Measurements from ENCODE around the gene AP1G2. TPM values are rescaled to one million over a fixed set of nuclear protein-coding genes. Genes with fewer than 3 reads are reported as not detected.
A peak's percentile ranks its signal among the peaks of the same experiment; 100 is the strongest.
"Not testable (repeated sequence)": the region's sequence is repeated elsewhere in the genome, so short reads cannot be mapped to it uniquely, and the experiment has no call there.

AP1G2 gene
- polyA plus RNA-seq, 4 donors, result 80.4 to 376 (median 181) TPM

DNA sequence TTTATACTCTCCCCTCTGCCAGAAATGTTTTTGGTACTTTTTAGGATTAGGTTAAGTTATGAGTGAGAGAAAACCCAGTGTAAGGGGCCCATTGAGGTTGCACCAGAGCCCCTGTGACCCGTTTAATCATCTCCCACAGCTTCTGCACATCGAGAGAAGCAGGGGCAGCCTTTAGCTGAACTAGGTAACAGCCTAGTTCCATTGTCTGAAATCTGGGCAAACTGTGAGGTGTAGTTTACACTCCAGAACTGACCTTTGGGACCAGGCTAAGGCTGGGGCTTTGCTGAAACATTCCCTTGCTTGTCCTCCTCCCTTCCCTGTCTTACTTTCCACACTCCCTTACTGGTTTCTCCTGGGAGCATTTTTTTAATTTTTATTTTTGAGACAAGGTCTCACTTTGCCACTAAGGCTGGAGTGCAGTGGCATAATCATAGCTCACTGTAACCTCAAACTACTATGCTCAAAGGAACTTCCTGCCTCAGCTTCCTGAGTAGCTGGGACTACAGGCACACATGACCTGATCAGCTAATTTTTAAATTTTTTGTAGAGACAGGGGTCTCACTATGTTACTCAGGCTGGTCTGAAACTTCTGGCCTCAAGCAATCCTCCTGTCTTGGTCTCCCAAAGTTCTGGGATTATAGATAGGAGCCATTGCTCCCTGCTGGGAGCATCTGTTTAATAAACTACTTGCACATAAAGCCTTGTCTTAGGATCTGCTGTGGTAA, 42.7 kb upstream of the AP1G2 start:
- H3K4me1 ChIP-seq (ENCODE audit: control insufficient read depth in 3 of 3, insufficient read depth in 2 of 3, low read depth in 1 of 3, low read length in 2 of 3), result peaks cover 3 to 48% (median 11%) of the 10 kb centered on the region in 3 donors
- 48 to 58% (median 56%) methylated on average over 2 of the region's 2 CpGs for WGBS, 3 donors
- no peak for FAIRE-seq

DNA sequence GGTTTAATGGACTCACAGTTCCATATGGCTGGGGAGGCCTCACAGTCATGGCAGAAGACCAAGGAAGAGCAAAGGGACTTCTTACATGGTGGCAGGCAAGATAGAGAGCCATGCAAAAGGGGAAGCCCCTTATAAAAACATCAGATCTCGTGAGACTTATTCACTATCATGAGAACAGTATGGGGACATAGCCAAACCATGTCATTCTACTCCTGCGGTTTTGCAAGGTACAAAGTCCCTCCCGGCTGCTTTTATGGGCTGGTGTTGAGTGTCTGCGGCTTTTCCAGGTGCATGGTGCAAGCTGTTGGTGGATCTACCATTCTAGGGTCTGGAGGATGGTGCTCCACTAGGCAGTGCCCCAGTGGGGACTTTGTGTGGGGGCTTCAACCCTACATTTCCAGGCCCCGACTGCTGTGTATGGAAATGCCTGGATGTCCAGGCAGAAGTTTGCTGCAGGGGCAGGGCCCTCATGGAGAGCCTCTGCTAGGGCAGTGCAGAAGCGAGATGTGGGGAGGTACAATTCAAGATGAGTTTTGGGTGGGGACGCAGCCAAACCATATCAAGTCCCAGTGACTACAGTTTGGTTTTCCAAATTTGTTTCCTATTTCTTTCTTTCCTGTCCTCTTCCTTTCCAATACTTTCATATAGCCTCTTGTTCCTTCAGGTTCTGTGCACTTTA, 42.0 kb upstream of the AP1G2 start:
- DNase-seq, result peak; percentile 81 to 87
- not testable (repeated sequence) for H3K4me3 ChIP-seq (ENCODE audit: low read depth in 1 of 3, low read length in 3 of 3); H3K36me3 ChIP-seq (ENCODE audit: control insufficient read depth in 3 of 3, insufficient read depth in 2 of 3, low read depth in 1 of 3, low read length in 3 of 3); H3K9me3 ChIP-seq (ENCODE audit: control insufficient read depth in 2 of 2, insufficient read depth in 1 of 2, low read depth in 1 of 2, low read length in 1 of 2); H3K27me3 ChIP-seq (ENCODE audit: control insufficient read depth in 3 of 3, insufficient read depth in 3 of 3, low read length in 3 of 3); FAIRE-seq
- 26 to 59% (median 44%) methylated on average over 6 to 7 of the region's 7 CpGs for WGBS, 3 donors
- Histone ChIP-seq H3K27ac (ENCODE audit: low read depth in 1 of 3, low read length in 2 of 3) (peak overlapping the region; percentile 20 to 81 (median 65)), H3K4me1 (ENCODE audit: control insufficient read depth in 3 of 3, insufficient read depth in 2 of 3, low read depth in 1 of 3, low read length in 2 of 3) (peaks cover 3 to 46% (median 11%) of the 10 kb centered on the region in 3 donors)

More for the DNA sequence above, 42.7 kb upstream of the AP1G2 start:
- no peaks in the 10 kb centered on the region for H3K36me3 ChIP-seq (ENCODE audit: control insufficient read depth in 3 of 3, insufficient read depth in 2 of 3, low read depth in 1 of 3, low read length in 3 of 3)
- H3K9me3 ChIP-seq (ENCODE audit: control insufficient read depth in 2 of 2, insufficient read depth in 1 of 2, low read depth in 1 of 2, low read length in 1 of 2), result peaks cover 0 to 5% of the 10 kb centered on the region in 2 donors
- peak overlapping the region; percentile 20 to 81 (median 77) for H3K27ac ChIP-seq (ENCODE audit: low read depth in 1 of 3, low read length in 2 of 3)
- H3K4me3 ChIP-seq (ENCODE audit: low read depth in 1 of 3, low read length in 3 of 3), result no peak overlapping the region
- peak in 1 of 2 donors; percentile 48 for DNase-seq
- no peaks in the 10 kb centered on the region for H3K27me3 ChIP-seq (ENCODE audit: control insufficient read depth in 3 of 3, insufficient read depth in 3 of 3, low read length in 3 of 3)

DNA sequence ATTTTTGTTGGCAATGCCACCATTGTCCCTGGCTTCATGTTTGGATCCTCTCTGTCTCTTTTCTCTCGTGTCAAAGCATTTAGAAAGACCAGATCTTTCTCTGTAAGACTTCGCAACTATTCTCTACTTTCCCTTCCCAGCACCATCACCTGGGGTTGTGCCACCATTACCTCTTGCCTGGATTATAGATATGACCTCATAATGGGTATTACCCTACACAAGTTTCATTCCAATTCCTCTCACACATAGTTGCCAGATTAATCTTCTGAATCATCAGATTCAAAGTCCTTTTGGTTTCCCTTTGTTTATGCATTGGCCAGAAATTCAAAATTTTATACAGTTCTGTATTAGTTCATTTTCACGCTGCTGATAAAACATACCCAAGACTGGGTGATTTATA, 41.4 kb upstream of the AP1G2 start:
- Histone ChIP-seq H3K27me3 (ENCODE audit: control insufficient read depth in 3 of 3, insufficient read depth in 3 of 3, low read length in 3 of 3) (no peaks in the 10 kb centered on the region), H3K4me1 (ENCODE audit: control insufficient read depth in 3 of 3, insufficient read depth in 2 of 3, low read depth in 1 of 3, low read length in 2 of 3) (peaks cover 3 to 40% (median 11%) of the 10 kb centered on the region in 3 donors), H3K4me3 (ENCODE audit: low read depth in 1 of 3, low read length in 3 of 3) (no peak overlapping the region), H3K27ac (ENCODE audit: low read depth in 1 of 3, low read length in 2 of 3) (no peak overlapping the region), H3K36me3 (ENCODE audit: control insufficient read depth in 3 of 3, insufficient read depth in 2 of 3, low read depth in 1 of 3, low read length in 3 of 3) (no peaks in the 10 kb centered on the region), H3K9me3 (ENCODE audit: control insufficient read depth in 2 of 2, insufficient read depth in 1 of 2, low read depth in 1 of 2, low read length in 1 of 2) (peaks cover 0 to 5% of the 10 kb centered on the region in 2 donors)
- 76 to 91% (median 84%) methylated on average over 3 of the region's 3 CpGs for WGBS, 3 donors
- DNase-seq, result peak in 1 of 2 donors; percentile 27
- no peak for FAIRE-seq

DNA sequence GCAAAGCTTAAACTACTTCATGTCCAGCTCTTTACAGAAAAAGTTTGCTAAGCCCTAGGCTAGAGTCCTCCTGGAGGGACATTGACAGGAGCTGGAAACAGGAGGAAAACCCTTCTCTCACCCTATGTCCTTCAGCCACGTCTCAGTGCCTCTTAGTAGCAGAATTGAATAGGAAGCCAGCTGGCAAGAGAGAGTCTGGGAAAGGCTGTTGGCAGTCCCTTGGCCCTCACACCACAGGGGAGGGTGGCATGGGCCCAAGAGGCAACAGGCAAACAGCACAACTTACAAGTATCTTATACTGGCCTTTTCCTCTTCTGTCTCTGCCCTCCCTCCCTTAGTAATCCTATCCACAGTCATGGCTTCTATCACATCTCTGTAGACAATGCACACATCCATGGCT, 40.9 kb upstream of the AP1G2 start:
- Histone ChIP-seq H3K27me3 (ENCODE audit: control insufficient read depth in 3 of 3, insufficient read depth in 3 of 3, low read length in 3 of 3) (no peaks in the 10 kb centered on the region), H3K4me3 (ENCODE audit: low read depth in 1 of 3, low read length in 3 of 3) (no peak overlapping the region), H3K4me1 (ENCODE audit: control insufficient read depth in 3 of 3, insufficient read depth in 2 of 3, low read depth in 1 of 3, low read length in 2 of 3) (peaks cover 3 to 38% (median 11%) of the 10 kb centered on the region in 3 donors), H3K27ac (ENCODE audit: low read depth in 1 of 3, low read length in 2 of 3) (no peak overlapping the region), H3K36me3 (ENCODE audit: control insufficient read depth in 3 of 3, insufficient read depth in 2 of 3, low read depth in 1 of 3, low read length in 3 of 3) (no peaks in the 10 kb centered on the region), H3K9me3 (ENCODE audit: control insufficient read depth in 2 of 2, insufficient read depth in 1 of 2, low read depth in 1 of 2, low read length in 1 of 2) (peaks cover 0 to 5% of the 10 kb centered on the region in 2 donors)
- DNase-seq, result no peak
- WGBS, 3 donors, result 54 to 75% (median 58%) methylated on average over 1 of the region's 1 CpG
- FAIRE-seq, result no peak

DNA sequence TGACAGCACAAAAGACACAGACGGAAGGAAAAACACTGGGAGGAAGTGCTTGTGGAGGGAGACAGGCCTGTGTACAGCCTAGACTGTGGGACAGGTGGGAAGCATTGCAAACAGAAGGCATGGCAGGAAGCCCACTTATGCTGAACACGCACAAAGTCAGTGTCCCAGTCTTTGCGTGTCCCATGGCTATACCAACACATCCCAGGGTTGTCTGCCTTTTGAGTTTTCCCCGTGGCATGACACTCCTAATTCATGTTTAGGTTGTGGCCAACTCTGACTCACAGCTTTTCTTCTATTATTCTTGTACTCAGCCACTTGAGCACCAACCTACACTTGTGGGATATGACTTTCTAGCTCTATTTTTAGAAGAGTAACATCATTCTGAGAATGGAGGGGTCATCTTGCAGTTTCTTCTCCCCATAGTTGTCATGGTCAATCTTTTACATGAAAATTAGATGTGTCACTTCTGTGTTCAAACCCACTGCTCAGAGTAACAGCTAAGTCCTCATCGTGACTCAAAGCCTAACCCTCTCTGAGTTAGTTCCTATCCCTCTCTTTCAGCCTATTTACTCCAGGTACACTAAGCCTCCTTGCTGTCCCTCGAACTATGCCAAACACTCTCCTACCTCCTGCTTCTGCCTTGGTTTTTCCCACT, 38.5 kb upstream of the AP1G2 start:
- FAIRE-seq (no peak), DNase-seq (no peak)
- peaks cover 0 to 5% of the 10 kb centered on the region in 2 donors for H3K9me3 ChIP-seq (ENCODE audit: control insufficient read depth in 2 of 2, insufficient read depth in 1 of 2, low read depth in 1 of 2, low read length in 1 of 2)
- WGBS, 3 donors, result 66 to 81% (median 73%) methylated on average over 6 of the region's 6 CpGs
- H3K4me3 ChIP-seq (ENCODE audit: low read depth in 1 of 3, low read length in 3 of 3), result no peak overlapping the region
- H3K4me1 ChIP-seq (ENCODE audit: control insufficient read depth in 3 of 3, insufficient read depth in 2 of 3, low read depth in 1 of 3, low read length in 2 of 3), result peaks cover 3 to 15% (median 9%) of the 10 kb centered on the region in 3 donors
- H3K27me3 ChIP-seq (ENCODE audit: control insufficient read depth in 3 of 3, insufficient read depth in 3 of 3, low read length in 3 of 3), result no peaks in the 10 kb centered on the region
- no peaks in the 10 kb centered on the region for H3K36me3 ChIP-seq (ENCODE audit: control insufficient read depth in 3 of 3, insufficient read depth in 2 of 3, low read depth in 1 of 3, low read length in 3 of 3)
- no peak overlapping the region for H3K27ac ChIP-seq (ENCODE audit: low read depth in 1 of 3, low read length in 2 of 3)

DNA sequence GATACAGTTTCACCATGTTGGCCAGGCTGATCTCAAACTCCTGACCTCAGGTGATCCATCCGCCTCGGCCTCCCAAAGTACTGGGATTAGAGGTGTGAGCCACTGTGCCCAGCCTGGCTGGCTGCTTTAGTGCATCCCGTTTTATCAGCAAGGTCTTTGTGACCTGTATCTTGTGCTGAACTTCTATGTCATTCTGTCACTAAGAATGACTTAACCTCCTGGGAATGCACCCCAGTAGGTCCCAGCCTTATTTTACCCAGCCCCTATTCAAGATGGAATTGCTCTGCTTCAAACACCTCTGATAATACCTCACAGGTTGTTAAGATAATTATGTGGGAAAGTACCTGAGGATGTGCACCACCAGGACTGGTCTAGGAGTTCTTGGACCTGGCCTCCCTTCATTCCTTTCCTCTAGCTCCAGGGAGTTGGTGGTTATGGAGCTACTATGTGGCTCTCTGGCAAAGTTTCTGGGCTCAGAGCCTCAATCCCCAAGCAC, 37.1 kb upstream of the AP1G2 start:
- H3K36me3 ChIP-seq (ENCODE audit: control insufficient read depth in 3 of 3, insufficient read depth in 2 of 3, low read depth in 1 of 3, low read length in 3 of 3), result no peaks in the 10 kb centered on the region
- H3K4me3 ChIP-seq (ENCODE audit: low read depth in 1 of 3, low read length in 3 of 3), result no peak overlapping the region
- H3K9me3 ChIP-seq (ENCODE audit: control insufficient read depth in 2 of 2, insufficient read depth in 1 of 2, low read depth in 1 of 2, low read length in 1 of 2), result peaks cover 0 to 7% of the 10 kb centered on the region in 2 donors
- H3K4me1 ChIP-seq (ENCODE audit: control insufficient read depth in 3 of 3, insufficient read depth in 2 of 3, low read depth in 1 of 3, low read length in 2 of 3), result peaks cover 1 to 3% (median 2%) of the 10 kb centered on the region in 3 donors
- FAIRE-seq (no peak), DNase-seq (no peak)
- no peak overlapping the region for H3K27ac ChIP-seq (ENCODE audit: low read depth in 1 of 3, low read length in 2 of 3)
- WGBS, 3 donors, result 64 to 83% (median 75%) methylated on average over 3 of the region's 3 CpGs
- H3K27me3 ChIP-seq (ENCODE audit: control insufficient read depth in 3 of 3, insufficient read depth in 3 of 3, low read length in 3 of 3), result no peaks in the 10 kb centered on the region

DNA sequence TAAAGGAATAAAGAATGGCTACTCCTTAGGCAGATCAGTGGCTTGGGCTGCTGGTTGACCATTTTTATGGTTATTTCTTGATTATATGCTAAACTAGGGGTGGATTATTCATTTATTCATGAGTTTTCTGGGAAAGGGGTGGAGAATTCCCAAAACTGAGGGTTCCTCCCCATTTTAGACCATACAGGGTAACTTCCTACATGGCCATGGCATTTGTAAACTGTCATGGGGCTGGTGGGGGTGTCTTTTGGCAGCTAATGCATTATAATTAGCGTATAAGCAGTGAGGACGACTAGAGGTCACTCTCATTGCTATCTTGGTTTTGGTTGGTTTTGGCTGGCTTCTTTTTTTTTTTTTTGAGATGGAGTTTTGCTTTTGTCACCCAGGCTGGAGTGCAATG, 36.6 kb upstream of the AP1G2 start:
- H3K27me3 ChIP-seq (ENCODE audit: control insufficient read depth in 3 of 3, insufficient read depth in 3 of 3, low read length in 3 of 3), result no peaks in the 10 kb centered on the region
- H3K9me3 ChIP-seq (ENCODE audit: control insufficient read depth in 2 of 2, insufficient read depth in 1 of 2, low read depth in 1 of 2, low read length in 1 of 2), result peaks cover 0 to 2% of the 10 kb centered on the region in 2 donors
- H3K4me3 ChIP-seq (ENCODE audit: low read depth in 1 of 3, low read length in 3 of 3), result no peak overlapping the region
- no peaks in the 10 kb centered on the region for H3K36me3 ChIP-seq (ENCODE audit: control insufficient read depth in 3 of 3, insufficient read depth in 2 of 3, low read depth in 1 of 3, low read length in 3 of 3)
- no peak for DNase-seq
- H3K27ac ChIP-seq (ENCODE audit: low read depth in 1 of 3, low read length in 2 of 3), result no peak overlapping the region
- FAIRE-seq, result no peak
- no peaks in the 10 kb centered on the region for H3K4me1 ChIP-seq (ENCODE audit: control insufficient read depth in 3 of 3, insufficient read depth in 2 of 3, low read depth in 1 of 3, low read length in 2 of 3)
- WGBS, 3 donors, result 80 to 92% (median 90%) methylated on average over 2 of the region's 2 CpGs

DNA sequence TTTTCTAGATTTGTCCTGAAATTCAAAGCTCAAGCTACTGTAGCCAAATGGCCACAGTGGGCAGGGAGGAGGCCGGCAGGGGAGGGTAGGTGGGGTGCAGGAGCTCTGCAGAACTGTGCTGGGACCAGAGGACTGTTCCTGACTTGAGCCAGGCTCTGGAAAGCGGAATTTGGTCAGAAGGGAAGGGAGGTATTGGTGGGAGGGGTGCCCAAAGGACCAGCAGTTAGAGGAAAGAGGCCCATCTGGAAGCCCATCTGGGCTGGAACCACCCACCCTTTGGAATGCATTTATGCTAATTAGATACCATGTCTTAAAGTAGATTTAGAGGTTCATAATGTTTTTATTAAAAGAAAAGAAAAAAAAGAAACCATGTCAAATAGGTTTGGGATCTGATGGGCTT, 35.5 kb upstream of the AP1G2 start:
- Histone ChIP-seq H3K9me3 (ENCODE audit: control insufficient read depth in 2 of 2, insufficient read depth in 1 of 2, low read depth in 1 of 2, low read length in 1 of 2) (peaks cover 0 to 2% of the 10 kb centered on the region in 2 donors), H3K27me3 (ENCODE audit: control insufficient read depth in 3 of 3, insufficient read depth in 3 of 3, low read length in 3 of 3) (no peaks in the 10 kb centered on the region), H3K4me1 (ENCODE audit: control insufficient read depth in 3 of 3, insufficient read depth in 2 of 3, low read depth in 1 of 3, low read length in 2 of 3) (no peaks in the 10 kb centered on the region), H3K27ac (ENCODE audit: low read depth in 1 of 3, low read length in 2 of 3) (no peak overlapping the region), H3K36me3 (ENCODE audit: control insufficient read depth in 3 of 3, insufficient read depth in 2 of 3, low read depth in 1 of 3, low read length in 3 of 3) (no peaks in the 10 kb centered on the region), H3K4me3 (ENCODE audit: low read depth in 1 of 3, low read length in 3 of 3) (no peak overlapping the region)
- DNase-seq (no peak), FAIRE-seq (no peak)
- 80 to 84% (median 81%) methylated on average over 2 of the region's 2 CpGs for WGBS, 3 donors

All from small intestine (tissue), 7 donors.